Stomach (tissue), 4 donors: ENCODE results near the gene RIMKLB.

Source experiments
- CTCF ChIP-seq, 7 experiments: fragments of 450-650 bp in 4 of 7; fragments of 200-600 bp in 3 of 7; sonication (generic) in 3 of 7; IDR thresholded peaks; one replicate each; pipeline ENCODE4 v1.5.1; 2016 to 2019; ENCODE audit warnings: antibody characterized with exemption in 7 of 7, control low read depth in 2 of 7, mild to moderate bottlenecking in 1 of 7
- EP300 ChIP-seq: sonication (generic); formaldehyde crosslinking; IDR thresholded peaks from one replicate; pipeline ENCODE4 v1.6.1; 2017; ENCODE audit warnings: antibody characterized with exemption
- POLR2A ChIP-seq, 4 donors: fragments of 450-650 bp; IDR thresholded peaks; one replicate each; pipeline ENCODE4 v1.6.1; 2016; ENCODE audit warnings: antibody characterized with exemption in 4 of 4, control low read depth in 2 of 4, mild to moderate bottlenecking in 1 of 4, moderate library complexity in 1 of 4
- POLR2AphosphoS5 ChIP-seq, 3 donors: sonication (generic); formaldehyde crosslinking; IDR thresholded peaks; one replicate each; pipeline ENCODE4 v1.6.1; 2016; ENCODE audit warnings: antibody characterized with exemption in 3 of 3

GRCh38 chr12:8696442-8697090, 1.2 kb upstream of the RIMKLB start:
- TF ChIP-seq CTCF (IDR thresholded peaks at IDR 0.05) = no peak
- TF ChIP-seq POLR2AphosphoS5 (IDR thresholded peaks at IDR 0.05) = no peak
- no peak for TF ChIP-seq POLR2A (IDR thresholded peaks at IDR 0.05)
- no peak for TF ChIP-seq EP300
